Muscle of back (tissue), 11 donors: ENCODE results near the gene FHOD3. TPM values are rescaled to one million over a fixed set of nuclear protein-coding genes. Genes with fewer than 3 reads are reported as not detected.

Experiments used
- DNase-seq, 3 donors: peaks; one replicate each; pipeline versions ENCODE4 v3.0.0 to v3.0.0-alpha.2; 2013
- polyA plus RNA-seq, 10 donors: library from polyadenylated mRNA; unstranded; fragments of 120-200 nt; gene quantifications; one replicate each; pipeline ENCODE4 v1.2.1, GENCODE V29; 2013; ENCODE audit not compliant: insufficient read length in 10 of 10

FHOD3 gene
- polyA plus RNA-seq, 10 donors: 18.0 to 41.0 (median 31.1) TPM

- no peak for DNase-seq
Measured at GRCh38 chr18:36625386-36625785, 327.9 kb downstream of the FHOD3 start.

- no peak for DNase-seq
Measured at GRCh38 chr18:36627637-36628036, 330.1 kb downstream of the FHOD3 start.

DNA sequence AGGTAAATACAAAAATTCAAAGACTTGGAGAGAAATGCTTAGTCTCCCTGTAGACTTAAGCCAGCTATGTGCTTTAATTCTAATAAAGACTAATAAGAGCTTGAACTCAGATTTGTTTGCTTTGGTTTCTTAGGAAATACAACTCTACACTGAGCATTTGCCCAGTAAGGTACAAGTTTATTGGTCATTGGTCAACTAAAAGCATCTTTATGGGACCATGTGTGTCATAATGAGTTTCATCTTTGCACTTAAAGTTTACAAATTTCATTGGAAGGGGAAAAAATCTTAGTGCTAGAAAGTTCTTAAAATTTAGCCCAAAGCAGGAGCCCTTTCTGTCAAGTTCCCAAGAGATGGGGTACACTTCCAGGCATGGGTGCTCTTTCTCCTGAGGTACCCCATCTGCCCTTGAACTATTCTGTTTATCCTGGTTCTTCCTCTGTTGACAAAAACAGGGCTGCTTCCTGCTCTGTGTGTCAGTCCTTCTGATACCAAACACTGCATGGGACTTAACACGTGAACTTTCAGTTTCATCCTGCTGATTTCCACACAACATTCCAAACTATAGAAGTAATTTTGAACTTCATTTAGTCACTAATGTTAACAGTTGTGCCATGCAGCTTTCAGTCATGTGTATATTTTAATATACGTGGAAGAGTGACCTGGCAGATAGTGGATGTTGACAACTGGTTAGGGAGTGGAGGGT is 331.1 kb downstream of the FHOD3 start:
- peak in 2 of 3 donors; percentile 5 to 8 for DNase-seq

DNA sequence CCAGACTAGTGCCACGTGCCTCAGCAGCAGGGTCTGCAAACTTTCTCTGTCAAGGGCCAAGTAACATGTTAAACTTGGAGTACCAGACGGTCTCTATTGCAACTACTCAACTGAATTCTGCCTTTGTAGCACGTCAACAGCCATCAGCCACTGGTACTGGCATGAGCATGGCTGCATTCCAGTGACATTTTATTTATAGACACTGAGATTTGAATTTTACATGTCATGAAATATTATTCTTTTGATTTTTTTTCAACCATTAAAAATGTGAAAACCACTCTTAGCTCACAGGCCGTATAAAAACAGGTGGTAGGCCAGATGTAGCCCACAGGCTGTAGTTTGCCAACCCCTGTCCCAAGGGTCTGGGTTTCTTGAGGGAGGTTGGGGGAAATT is 331.6 kb downstream of the FHOD3 start:
- peak in 1 of 3 donors; percentile 6 for DNase-seq

GRCh38 chr18:36629836-36630235 is 332.3 kb downstream of the FHOD3 start:
- no peak for DNase-seq

DNA sequence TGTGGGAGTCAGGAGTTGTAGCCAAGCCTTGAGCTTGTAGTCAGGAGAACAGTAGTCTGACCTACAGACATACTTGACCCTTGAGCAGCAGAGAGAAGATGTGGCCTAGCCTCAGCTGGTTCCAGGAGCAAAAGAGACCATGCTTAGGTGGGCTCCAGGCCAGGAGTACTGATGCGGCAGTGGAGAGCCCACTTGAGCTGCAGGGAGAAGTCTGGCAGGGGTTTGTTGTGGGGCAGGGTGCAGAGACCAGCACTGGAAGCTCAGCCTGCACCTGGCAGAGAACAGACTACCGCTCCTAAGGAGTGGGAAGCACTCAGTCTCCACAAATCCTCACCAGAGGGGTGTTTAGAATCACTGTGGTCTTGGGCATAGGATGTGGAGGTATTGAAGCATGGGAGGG is 333.4 kb downstream of the FHOD3 start:
- DNase-seq: no peak

DNA sequence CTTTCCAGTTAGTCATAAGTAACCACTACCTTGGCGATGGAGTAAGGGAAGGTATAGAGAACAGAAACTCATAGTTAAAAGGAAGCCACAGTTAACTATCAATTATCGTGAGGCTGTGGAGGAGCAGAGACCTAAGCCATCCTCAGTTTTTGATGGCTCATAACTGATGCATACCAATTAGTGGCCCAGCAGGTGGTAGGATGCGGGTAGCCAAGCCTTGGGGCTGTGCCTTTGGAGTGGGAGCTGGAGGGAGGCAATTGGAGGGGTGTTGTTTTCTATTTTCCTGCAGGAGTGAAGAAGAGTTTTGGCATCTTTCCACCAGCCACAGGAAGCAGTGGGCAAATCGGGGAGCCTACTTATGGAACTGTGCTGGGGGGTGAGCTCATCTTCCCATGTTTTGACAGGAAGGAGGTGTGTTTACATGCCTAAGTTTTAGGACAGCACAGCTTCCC is 336.5 kb downstream of the FHOD3 start:
- no peak for DNase-seq

DNA sequence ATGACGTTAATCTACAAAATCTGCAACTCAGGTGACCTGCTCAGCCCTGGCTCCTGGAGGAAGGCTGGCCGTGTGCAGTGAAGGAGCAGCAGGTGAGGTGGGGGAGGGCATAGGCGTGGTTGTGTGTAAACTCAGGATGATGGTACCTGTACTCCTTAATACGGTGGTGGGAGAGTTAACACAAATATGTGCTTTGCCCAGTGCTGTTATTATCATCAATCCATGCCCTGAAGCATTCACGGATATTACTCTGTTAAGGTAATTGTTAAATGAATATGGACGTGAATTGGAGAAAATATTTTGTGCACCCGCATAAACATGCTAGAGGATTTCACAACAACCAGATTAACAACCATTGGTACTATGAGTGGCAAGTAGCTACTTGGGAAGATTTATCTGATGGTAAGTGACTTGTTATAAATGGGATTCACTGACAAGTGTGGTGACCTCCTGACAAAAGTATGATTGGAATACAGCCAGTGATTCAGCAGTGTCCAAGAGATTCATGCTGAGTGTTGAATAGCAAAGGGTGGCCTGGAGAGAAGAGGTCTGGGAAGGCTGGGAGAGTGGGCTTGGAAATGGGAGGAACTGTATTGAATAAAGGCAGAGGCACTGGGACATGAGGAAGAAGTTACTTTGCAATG is 337.2 kb downstream of the FHOD3 start:
- DNase-seq: no peak

GRCh38 chr18:36635414-36636096 is 338.0 kb downstream of the FHOD3 start:
- DNase-seq: no peak

DNA sequence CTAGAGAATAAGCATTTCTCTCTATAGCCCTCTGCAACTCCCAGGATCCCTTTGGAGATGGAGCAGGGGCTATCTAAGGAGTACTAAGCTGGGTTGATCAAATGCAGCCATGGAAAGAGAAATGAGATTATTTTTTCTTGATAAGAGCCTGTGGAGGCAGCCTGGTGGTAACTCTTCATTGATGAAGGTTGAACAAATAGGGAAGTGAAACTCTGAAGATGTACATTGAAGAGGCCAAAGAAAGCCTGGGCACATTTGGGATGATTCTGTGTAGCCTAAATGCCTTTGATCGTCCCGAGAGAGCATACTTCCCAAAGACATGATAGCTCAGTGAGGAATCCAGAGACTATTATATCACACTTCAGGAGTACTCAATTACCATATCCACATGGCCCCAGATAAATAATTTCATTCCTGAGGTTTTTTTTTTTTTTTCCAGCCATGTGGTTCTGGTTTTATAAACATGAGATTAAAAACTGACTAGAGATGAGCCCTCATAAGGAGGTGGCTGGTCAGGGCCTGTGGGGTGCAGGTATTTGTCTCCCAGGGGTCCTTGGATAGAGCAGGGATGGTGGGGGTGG is 338.8 kb downstream of the FHOD3 start:
- no peak for DNase-seq

DNA sequence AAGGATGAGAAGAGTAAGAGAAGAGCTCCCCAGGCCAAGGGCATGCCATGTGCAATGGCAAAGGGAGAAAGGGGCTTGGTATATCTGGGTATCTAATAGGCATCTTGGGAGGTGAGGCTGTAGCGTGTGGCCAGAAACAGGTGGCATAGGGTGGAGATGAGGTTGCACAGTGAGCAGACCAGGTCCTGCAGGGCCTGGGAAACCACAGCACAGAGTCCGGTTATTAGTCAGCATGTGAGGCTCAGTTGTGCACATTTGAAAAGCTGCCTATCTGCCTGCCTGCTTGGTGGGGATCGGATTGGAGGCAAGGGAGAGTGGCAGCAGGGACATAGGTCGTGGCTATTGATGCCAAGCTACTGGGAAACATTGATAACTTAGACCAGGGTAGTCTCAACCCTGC is 340.7 kb downstream of the FHOD3 start:
- no peak for DNase-seq

- peak in 2 of 3 donors; percentile 15 to 39 for DNase-seq
Measured at GRCh38 chr18:36640021-36640952, 342.8 kb downstream of the FHOD3 start.

DNA sequence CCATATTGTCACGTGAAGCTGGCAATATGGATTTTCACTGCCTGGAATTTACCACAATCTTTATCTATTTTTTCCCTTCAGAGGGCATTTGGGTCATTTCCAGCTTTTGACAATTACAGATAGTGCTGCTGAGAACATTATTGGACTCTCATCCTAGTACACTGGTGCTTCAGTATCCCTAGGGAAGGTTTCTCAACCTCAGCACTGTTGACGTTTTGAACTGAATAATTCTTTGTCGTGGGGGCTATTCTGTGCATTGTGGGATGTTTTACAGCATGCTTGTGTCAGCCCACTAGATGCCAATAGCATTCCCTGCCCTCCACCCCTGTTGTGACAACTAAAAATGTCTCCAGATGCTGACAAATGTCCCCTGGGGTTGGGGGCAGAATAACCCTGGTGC is 345.5 kb downstream of the FHOD3 start:
- no peak for DNase-seq

DNA sequence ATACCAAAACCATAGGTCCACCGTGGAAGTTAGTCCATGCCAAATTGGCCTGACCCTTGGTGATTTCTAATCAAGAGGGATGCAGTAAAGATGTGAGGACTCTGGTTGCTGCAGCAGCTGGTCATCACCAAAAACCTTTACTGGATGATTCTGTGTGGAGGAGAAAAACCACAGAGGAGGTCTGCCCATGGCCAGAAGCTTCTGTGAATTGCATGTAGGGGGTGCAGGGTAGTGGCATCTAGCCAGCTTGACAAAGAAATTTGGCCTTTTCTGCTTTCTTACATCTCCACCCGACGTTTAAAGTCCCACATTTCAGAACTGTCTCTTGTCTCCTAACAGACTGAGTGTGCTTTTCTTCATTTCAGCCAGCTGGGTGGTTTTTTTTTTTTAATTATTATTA is 351.3 kb downstream of the FHOD3 start:
- DNase-seq: no peak

DNA sequence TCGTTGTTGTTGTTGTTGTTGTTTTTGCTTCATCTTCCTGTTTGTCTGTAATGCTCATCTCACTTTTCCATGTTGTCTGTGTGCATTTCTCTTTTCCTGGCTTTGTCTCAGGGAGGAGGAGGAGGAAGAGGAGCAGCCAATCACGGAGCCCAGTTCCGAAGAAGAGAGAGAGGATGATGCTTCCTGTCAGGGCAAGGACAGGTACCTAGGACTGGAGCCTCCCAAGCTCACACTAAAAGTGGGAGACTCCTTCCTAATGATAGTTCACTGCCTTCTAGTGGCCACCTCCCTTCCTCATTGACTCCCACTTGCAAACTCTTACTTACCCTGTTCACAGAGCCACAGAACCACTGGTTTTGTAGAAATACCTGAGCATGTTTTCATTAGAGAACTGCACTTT is 351.7 kb downstream of the FHOD3 start:
- DNase-seq: no peak

- no peak for DNase-seq
Measured at GRCh38 chr18:36650266-36650665, 352.8 kb downstream of the FHOD3 start.

GRCh38 chr18:36650906-36651305 is 353.4 kb downstream of the FHOD3 start:
- no peak for DNase-seq

- DNase-seq: no peak
Measured at GRCh38 chr18:36652503-36652902, 355.0 kb downstream of the FHOD3 start.

DNA sequence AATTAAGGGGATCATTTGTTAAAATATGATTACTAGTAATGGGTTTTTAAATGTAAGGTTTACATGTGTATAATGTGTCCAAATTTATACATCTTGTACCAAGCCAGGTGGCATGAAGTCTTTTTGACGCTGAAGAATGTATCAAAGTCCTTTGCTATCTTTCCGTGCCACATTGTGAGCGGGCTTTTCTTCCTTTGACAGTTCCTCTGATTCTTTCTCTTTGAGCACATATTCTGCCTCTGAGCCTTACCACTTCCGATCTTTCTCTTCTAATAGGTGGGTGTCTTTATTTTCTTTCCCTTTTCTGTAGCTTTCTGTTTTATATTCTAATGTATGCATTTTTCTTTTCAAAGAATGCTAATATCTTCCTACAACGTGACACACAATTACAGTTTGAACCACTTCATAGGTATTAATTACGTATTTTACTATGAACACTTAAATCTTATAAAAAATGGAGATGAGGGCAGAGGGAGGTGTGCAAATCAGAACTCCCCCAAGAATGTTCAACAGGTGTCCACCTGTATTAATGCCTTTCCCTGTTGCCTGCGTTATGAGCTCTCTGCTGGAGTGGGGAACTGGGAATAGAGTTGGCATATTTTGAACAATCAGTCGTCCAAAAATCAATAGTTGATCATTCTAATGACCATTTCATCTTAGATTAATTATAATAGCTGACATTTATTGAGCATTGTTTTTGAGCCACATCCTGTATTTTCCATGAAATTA is 355.8 kb downstream of the FHOD3 start:
- no peak for DNase-seq

DNA sequence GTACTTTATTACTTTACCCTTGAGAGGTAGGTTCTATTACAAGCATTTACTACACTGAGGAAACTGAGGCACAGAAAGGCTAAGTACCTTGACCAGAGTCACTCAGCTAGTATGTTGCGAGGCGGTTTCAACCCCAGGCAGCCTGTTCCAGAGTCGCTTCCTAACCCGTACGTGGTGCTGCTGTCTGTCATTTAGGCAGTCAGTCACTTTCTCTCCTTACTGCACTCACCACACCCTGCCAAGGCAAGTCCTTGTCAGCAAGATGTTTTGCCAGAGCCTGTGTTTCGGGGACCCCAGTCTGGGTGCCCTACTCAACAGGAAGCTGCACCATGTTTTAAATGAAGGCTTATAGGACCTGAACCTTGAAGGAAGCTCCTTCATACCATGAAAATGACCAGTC is 356.4 kb downstream of the FHOD3 start:
- no peak for DNase-seq

- DNase-seq: no peak
Measured at GRCh38 chr18:36655074-36655473, 357.6 kb downstream of the FHOD3 start.
